Activated CD4-positive, alpha-beta T cell treated with anti-CD3 and anti-CD28 coated beads, Interleukin-2, amount 50 U/mL, for 16 hours (primary cell): ENCODE results near the gene SRGN.
A peak's percentile ranks its signal among the peaks of the same experiment; 100 is the strongest.

Experiments used
- DNase-seq: peaks from one replicate; pipeline ENCODE4 v3.0.0-alpha.2; 2020

Gene SRGN

DNA sequence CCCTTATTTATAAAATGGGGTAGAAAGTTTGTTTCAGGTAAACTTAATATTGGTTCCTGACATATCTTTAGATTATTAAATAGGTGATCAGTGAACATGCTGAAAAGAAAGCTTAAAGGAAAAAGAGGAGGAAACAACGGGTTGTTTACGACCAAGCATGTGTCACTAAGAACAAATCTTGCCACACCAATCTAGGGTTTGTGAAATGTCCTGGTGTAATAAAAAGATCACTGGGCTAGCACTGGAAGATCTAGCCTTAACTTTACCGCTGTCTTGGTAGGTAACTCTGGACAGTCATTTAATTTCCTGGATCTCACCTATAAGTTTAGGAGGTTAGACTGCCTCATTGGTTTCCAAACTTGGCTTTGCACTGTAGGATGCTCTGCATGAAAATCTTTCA lies 55.1 kb downstream of the SRGN start:
- no peak for DNase-seq

DNA sequence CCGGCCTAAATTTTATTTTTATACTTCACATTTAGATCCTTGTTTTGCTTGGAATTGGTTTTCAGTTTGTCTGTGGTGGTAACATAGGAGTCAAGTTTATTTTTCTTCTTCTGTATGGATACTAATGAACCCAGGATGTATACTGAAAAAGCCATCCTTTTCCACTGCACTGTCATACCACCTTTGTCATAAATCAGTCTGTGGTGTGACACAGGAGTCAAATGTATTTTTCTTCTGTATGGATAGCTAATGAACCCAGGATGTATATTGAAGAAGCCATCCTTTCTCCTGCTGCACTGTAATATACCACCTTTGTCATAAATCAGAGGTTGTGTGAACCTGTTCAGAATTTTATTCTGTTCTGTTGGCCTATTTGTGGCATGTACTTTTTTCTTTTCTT lies 57.4 kb downstream of the SRGN start:
- DNase-seq: no peak

DNA sequence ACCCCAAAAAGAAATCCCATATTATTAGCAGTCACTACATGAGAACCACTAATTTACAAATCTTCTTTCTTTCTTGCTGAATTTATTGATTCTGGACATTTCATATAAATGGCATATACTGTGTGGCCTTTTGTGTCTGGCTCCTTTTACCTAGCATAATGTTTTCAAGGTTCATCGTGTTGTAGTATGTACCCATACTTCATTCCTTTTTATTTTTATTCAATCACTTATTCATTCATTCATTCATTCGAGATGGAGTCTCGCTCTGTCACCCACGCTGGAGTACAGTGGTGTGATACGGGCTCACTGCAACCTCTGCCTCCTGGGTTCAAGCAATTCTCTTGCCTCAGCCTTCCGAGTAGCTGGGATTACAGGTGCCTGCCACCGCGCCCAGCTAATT lies 58.0 kb downstream of the SRGN start:
- no peak for DNase-seq

DNA sequence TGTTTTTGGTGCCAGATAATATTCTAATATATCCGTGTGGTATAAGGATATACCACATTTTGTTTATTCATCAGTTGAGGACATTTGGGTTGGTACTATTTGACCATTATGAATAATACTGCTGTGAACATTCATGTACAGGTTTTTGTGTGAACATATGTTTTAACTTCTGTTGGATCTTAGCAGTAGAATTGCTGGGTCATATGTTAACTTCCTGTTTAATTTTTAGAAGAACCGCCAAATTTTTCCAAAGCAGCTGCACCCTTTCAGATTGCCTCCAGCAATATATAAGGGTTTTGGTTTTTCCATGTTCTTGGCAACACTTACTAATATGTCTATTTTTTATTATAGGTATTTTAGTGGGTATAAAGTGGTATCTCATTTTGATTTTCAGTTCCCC lies 58.9 kb downstream of the SRGN start:
- peak; percentile 8 for DNase-seq

DNA sequence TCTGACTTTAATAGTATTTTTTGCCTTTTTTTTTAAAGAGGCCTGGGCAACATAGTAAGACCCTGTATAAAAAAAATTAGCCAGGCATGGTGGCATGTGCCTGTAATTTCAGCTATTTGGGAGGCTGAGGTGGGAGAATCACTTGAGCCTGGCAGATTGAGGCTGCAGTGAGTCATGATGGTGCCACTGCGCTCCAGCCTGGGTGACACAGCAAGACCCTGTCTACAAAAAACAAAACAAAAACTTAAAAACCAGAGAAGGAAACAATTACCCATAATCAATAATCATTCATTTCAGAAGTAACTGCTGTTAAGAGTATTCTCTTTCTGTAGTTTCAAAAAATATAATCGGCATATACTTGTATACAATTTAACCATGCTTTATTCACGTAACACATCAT lies 64.1 kb downstream of the SRGN start:
- DNase-seq: peak; percentile 49

DNA sequence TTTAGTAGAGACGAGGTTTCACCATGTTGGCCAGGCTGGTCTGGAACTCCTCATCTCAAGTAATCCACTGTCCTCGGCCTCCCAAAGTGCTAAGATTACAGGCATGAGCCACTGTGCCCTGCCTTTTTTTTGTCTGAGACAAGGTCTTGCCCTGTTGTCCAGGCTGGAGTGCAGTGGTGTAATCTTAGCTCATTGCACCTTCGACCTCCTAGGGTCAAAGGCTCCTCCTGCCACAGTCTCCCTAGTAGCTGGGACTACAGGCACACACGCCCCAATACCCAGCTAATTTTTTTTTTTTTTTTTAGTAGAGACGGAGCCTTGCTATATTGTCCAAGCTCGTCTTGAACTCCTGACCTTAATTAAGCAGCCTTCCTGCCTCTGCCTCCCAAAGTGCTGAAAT lies 65.3 kb downstream of the SRGN start:
- DNase-seq: no peak
